ENCODE data around the gene EXT2.
A peak's percentile ranks its signal among the peaks of the same experiment; 100 is the strongest.

Gene EXT2

DNA sequence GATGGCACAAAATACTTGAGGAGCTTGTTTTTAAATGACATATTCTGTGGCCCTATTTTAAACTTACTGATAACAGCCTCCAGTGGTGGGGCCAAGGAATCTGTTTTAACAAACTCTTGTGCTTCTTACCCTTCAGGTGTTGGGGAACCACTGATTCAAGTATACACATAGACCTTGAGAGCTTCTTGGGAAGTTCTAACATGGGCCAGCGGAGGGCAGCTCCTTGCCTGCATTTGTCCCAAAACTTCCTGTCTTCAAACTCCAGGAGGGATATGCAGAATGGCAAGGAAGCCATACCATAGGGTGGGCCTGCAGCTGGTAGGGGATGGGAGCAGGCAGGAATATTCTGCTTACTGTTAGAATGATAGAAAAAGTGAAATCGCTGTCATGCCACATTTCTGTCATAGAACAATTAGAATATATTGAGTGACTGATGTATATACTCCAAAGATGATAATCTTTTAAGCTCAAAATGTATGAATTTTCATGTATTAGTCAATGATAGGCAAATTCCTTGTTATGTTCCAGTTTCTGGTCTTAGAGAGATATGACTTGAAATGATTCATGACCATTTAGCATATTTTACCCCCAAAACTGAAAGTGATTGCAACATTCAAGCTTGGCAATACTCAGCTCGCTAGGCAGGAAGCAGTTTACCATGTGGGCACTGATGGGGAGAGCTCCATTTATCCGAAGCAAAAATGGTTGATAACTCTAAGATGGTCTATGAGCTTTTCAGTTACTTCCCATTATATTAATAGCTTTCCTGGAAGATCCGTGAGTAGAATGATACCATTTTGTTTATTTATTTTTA, 9.2 kb downstream of the EXT2 start:
- Histone ChIP-seq H3F3A (ENCODE audit: low read depth) (no peaks in the 10 kb centered on the region), H3K9me3 (ENCODE audit: insufficient read depth, low read depth, low read length) (no peaks in the 10 kb centered on the region), H3K4me2 (ENCODE audit: low read depth, low read length, poor library complexity, severe bottlenecking) (peak overlapping the region; percentile 42), H3K27me3 (ENCODE audit: insufficient read depth, low read length, poor library complexity, severe bottlenecking) (no peaks in the 10 kb centered on the region), H4K20me1 (ENCODE audit: insufficient read depth, low read length, poor library complexity, severe bottlenecking) (peaks cover 7% of the 10 kb centered on the region), H3K9me2 (replicated peaks; ENCODE audit: low read depth, low read length) (no peaks in the 10 kb centered on the region), H3K9ac (ENCODE audit: low read depth, low read length, poor library complexity, severe bottlenecking) (no peak overlapping the region), H3K4me1 (ENCODE audit: insufficient read depth, low read length, poor library complexity, severe bottlenecking) (peaks cover 24% of the 10 kb centered on the region), H2AFZ (ENCODE audit: low read length) (no peak overlapping the region), H3K4me3 (ENCODE audit: low read length, poor library complexity, severe bottlenecking) (no peak overlapping the region), H3K79me2 (ENCODE audit: insufficient read depth, low read length) (peaks cover 16% of the 10 kb centered on the region; the same call in 1 of the 2 replicates), H3K36me3 (ENCODE audit: insufficient read depth, low read length) (peaks cover 21% of the 10 kb centered on the region; the same call in 1 of the 2 replicates)
- TF ChIP-seq CTCF (conservative IDR thresholded peaks at IDR 0.05; ENCODE audit: low read length) (peak; percentile 34), EZH2phosphoT487 (IDR thresholded peaks at IDR 0.05; ENCODE audit: borderline replicate concordance) (no peak)

GRCh38 chr11:44108260-44108659, 12.8 kb downstream of the EXT2 start:
- Histone ChIP-seq H3K9ac (ENCODE audit: low read depth, low read length, poor library complexity, severe bottlenecking) (no peak overlapping the region), H3K4me2 (ENCODE audit: low read depth, low read length, poor library complexity, severe bottlenecking) (no peak overlapping the region), H3K9me2 (replicated peaks; ENCODE audit: low read depth, low read length) (no peaks in the 10 kb centered on the region), H3K36me3 (ENCODE audit: insufficient read depth, low read length) (peaks cover 49% of the 10 kb centered on the region), H3K4me1 (ENCODE audit: insufficient read depth, low read length, poor library complexity, severe bottlenecking) (peaks cover 18% of the 10 kb centered on the region), H3K27me3 (ENCODE audit: insufficient read depth, low read length, poor library complexity, severe bottlenecking) (no peaks in the 10 kb centered on the region), H3K79me2 (ENCODE audit: insufficient read depth, low read length) (peaks cover 10% of the 10 kb centered on the region; the same call in 1 of the 2 replicates), H2AFZ (ENCODE audit: low read length) (no peak overlapping the region), H4K20me1 (ENCODE audit: insufficient read depth, low read length, poor library complexity, severe bottlenecking) (no peaks in the 10 kb centered on the region), H3K4me3 (ENCODE audit: low read length, poor library complexity, severe bottlenecking) (no peak overlapping the region), H3K9me3 (ENCODE audit: insufficient read depth, low read depth, low read length) (no peaks in the 10 kb centered on the region), H3F3A (ENCODE audit: low read depth) (no peaks in the 10 kb centered on the region)
- TF ChIP-seq EZH2phosphoT487 (IDR thresholded peaks at IDR 0.05; ENCODE audit: borderline replicate concordance) (no peak), CTCF (conservative IDR thresholded peaks at IDR 0.05; ENCODE audit: low read length) (no peak)

DNA sequence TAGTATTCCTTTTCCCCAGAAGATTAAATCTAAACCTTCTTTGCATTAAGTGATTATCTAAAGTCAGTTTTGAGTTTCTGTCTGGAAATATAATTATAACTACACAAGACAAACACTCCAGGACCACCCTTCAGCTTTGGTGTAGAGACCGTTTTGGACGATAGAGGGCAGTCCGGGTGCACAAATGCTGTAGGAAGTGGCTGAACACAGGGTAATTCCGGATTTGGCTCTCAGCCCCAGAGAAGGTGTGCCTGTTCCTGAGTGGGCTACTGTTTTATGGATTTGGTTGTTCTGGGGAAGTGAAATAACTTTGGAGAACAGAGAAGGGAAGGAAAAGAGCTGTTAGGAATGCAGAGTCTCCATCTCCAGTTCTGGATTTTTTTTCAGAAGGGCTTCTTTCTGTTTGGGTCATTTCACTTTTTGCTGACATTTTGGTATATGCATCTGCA, 14.8 kb downstream of the EXT2 start:
- Histone ChIP-seq H3K27me3 (ENCODE audit: insufficient read depth, low read length, poor library complexity, severe bottlenecking) (no peaks in the 10 kb centered on the region), H2AFZ (ENCODE audit: low read length) (no peak overlapping the region), H3K36me3 (ENCODE audit: insufficient read depth, low read length) (peaks cover 68% of the 10 kb centered on the region), H3K4me2 (ENCODE audit: low read depth, low read length, poor library complexity, severe bottlenecking) (peak overlapping the region; percentile 38), H3K4me3 (ENCODE audit: low read length, poor library complexity, severe bottlenecking) (no peak overlapping the region), H3K9ac (ENCODE audit: low read depth, low read length, poor library complexity, severe bottlenecking) (peak overlapping the region; percentile 14), H3K79me2 (ENCODE audit: insufficient read depth, low read length) (no peaks in the 10 kb centered on the region), H4K20me1 (ENCODE audit: insufficient read depth, low read length, poor library complexity, severe bottlenecking) (no peaks in the 10 kb centered on the region), H3K4me1 (ENCODE audit: insufficient read depth, low read length, poor library complexity, severe bottlenecking) (peaks cover 3% of the 10 kb centered on the region), H3K9me2 (replicated peaks; ENCODE audit: low read depth, low read length) (no peaks in the 10 kb centered on the region), H3K9me3 (ENCODE audit: insufficient read depth, low read depth, low read length) (no peaks in the 10 kb centered on the region), H3F3A (ENCODE audit: low read depth) (no peaks in the 10 kb centered on the region)
- TF ChIP-seq EZH2phosphoT487 (IDR thresholded peaks at IDR 0.05; ENCODE audit: borderline replicate concordance) (no peak), CTCF (conservative IDR thresholded peaks at IDR 0.05; ENCODE audit: low read length) (peak; percentile 96)

Data from Loucy (cell line).